GM18907 (cell line): Measurements from ENCODE around the gene PPP4R4.
A peak's percentile ranks its signal among the peaks of the same experiment; 100 is the strongest.
"Not testable (repeated sequence)": the region's sequence is repeated elsewhere in the genome, so short reads cannot be mapped to it uniquely, and the experiment has no call there.

Source experiments
- ATAC-seq: cut with Tn5 transposase; IDR thresholded peaks from one replicate; pipeline ENCODE4 v1.9.1; 2021; ENCODE audit warnings: mild to moderate bottlenecking, moderate library complexity; ENCODE audit not compliant: unreplicated experiment

Gene PPP4R4

GRCh38 chr14:94175747-94176146 lies 1.6 kb downstream of the PPP4R4 start:
- ATAC-seq = no peak

GRCh38 chr14:94176808-94177207 lies 2.7 kb downstream of the PPP4R4 start:
- ATAC-seq = no peak

- ATAC-seq = no peak
Measured at GRCh38 chr14:94177806-94178205, 3.7 kb downstream of the PPP4R4 start.

GRCh38 chr14:94179244-94179643 lies 5.1 kb downstream of the PPP4R4 start:
- ATAC-seq = no peak

GRCh38 chr14:94180655-94181271 lies 6.6 kb downstream of the PPP4R4 start:
- peak; percentile 69 for ATAC-seq

- ATAC-seq = no peak
Measured at GRCh38 chr14:94181835-94182234, 7.7 kb downstream of the PPP4R4 start.

- ATAC-seq = no peak
Measured at GRCh38 chr14:94192536-94192935, 18.4 kb downstream of the PPP4R4 start.

- ATAC-seq = no peak
Measured at GRCh38 chr14:94193776-94194175, 19.7 kb downstream of the PPP4R4 start.

- ATAC-seq = no peak
Measured at GRCh38 chr14:94196057-94196456, 21.9 kb downstream of the PPP4R4 start.

GRCh38 chr14:94203473-94204210 lies 29.5 kb downstream of the PPP4R4 start:
- no peak for ATAC-seq

- no peak for ATAC-seq
Measured at GRCh38 chr14:94213021-94213420, 38.9 kb downstream of the PPP4R4 start.

- ATAC-seq = no peak
Measured at GRCh38 chr14:94213741-94214140, 39.6 kb downstream of the PPP4R4 start.

GRCh38 chr14:94217116-94217515 lies 43.0 kb downstream of the PPP4R4 start:
- ATAC-seq = no peak

GRCh38 chr14:94218198-94218886 lies 44.2 kb downstream of the PPP4R4 start:
- not testable (repeated sequence) for ATAC-seq

- no peak for ATAC-seq
Measured at GRCh38 chr14:94224040-94224439, 49.9 kb downstream of the PPP4R4 start.

GRCh38 chr14:94225460-94226378 lies 51.6 kb downstream of the PPP4R4 start:
- ATAC-seq = no peak

- ATAC-seq = no peak
Measured at GRCh38 chr14:94227029-94227428, 52.9 kb downstream of the PPP4R4 start.

GRCh38 chr14:94237046-94237445 lies 62.9 kb downstream of the PPP4R4 start:
- ATAC-seq = no peak

- ATAC-seq = no peak
Measured at GRCh38 chr14:94237983-94238382, 63.9 kb downstream of the PPP4R4 start.

- ATAC-seq = no peak
Measured at GRCh38 chr14:94239406-94239805, 65.3 kb downstream of the PPP4R4 start.

GRCh38 chr14:94244182-94244581 lies 70.1 kb downstream of the PPP4R4 start:
- no peak for ATAC-seq
